ENCODE results near the gene NHS.

DNA sequence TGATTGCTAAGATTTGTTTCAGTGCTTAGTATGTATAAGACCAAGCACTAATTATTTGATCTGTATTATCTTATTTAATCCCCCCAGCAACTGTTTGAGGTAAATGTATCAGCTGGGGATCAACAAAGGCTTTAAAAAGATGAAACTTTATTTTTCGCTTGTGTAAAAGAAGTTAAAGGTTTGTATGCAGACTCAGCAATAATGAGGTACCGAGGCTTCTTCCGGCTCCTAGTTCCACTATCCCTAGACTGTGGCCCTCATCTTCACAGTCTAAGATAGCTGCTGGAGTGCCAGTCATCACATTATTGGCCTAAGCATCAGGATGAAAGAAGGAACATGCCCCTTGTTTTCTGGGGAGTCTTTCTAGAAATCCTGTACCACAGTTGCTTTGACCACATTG lies 256.6 kb downstream of the NHS start:
- TF ChIP-seq, protein P1, sequence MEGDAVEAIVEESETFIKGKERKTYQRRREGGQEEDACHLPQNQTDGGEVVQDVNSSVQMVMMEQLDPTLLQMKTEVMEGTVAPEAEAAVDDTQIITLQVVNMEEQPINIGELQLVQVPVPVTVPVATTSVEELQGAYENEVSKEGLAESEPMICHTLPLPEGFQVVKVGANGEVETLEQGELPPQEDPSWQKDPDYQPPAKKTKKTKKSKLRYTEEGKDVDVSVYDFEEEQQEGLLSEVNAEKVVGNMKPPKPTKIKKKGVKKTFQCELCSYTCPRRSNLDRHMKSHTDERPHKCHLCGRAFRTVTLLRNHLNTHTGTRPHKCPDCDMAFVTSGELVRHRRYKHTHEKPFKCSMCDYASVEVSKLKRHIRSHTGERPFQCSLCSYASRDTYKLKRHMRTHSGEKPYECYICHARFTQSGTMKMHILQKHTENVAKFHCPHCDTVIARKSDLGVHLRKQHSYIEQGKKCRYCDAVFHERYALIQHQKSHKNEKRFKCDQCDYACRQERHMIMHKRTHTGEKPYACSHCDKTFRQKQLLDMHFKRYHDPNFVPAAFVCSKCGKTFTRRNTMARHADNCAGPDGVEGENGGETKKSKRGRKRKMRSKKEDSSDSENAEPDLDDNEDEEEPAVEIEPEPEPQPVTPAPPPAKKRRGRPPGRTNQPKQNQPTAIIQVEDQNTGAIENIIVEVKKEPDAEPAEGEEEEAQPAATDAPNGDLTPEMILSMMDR (IDR thresholded peaks at IDR 0.05) = no peak
- no peak for TF ChIP-seq POLR2A (IDR thresholded peaks at IDR 0.05)
